Stimulated activated CD8-positive, alpha-beta memory T cell treated with anti-CD3 and anti-CD28 coated beads, Interleukin-4, amount 100 ng/mL, for 4 hours (primary cell): Measurements from ENCODE around the gene TRAPPC3L.
"Not testable (repeated sequence)": the region's sequence is repeated elsewhere in the genome, so short reads cannot be mapped to it uniquely, and the experiment has no call there.

Source experiments
- DNase-seq, 2 donors: peaks; one replicate each; pipeline ENCODE4 v3.0.0-alpha.2; 2020; ENCODE audit warnings: low read depth in 2 of 2, low spot score in 1 of 2

Gene TRAPPC3L

DNA sequence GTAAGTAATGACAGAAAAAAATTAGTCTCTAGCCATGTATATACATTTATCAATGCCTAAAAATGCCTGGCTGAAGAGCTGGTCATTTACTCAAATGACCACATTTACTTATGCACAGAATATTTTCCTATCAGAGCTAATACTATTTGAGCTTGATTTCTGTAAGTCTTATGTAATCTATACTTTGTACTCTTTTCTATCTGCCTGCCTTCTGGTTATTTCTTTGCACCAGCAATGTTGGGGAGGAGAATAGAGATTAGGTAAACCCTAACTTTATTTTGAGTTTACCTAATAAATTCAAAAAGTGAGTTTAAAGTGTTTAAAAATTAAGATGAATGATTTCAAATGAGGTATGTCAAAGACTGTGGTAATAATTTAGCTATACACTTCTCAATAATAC, 30.3 kb downstream of the TRAPPC3L start:
- no peak for DNase-seq

GRCh38 chr6:116514111-116514510, 31.4 kb downstream of the TRAPPC3L start:
- no peak for DNase-seq

GRCh38 chr6:116513224-116513875, 32.1 kb downstream of the TRAPPC3L start:
- DNase-seq: no peak

- no peak for DNase-seq
Observed at GRCh38 chr6:116512734-116513133, 32.8 kb downstream of the TRAPPC3L start.

DNA sequence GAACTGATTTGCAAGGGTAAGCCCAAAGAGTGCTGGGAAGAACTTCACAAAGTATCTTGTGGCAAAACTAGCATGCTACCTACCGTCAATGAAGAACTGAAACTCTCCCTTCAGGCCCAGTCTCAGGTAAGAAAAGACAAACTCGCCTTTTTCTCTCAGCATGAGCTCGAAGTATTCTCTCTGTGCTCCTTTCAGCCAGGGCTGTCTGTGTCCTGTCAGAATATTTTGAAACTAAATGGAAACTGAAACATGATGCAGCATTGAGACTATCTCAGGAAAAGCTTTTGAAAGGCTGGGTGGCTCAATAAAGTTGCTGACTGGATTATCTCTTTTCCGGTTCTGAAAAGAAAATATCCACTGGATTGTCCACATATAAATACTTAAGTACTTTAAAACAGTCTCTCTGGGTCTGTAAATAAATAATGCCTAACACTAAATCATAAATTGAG, 33.3 kb downstream of the TRAPPC3L start:
- DNase-seq: no peak

GRCh38 chr6:116511424-116512110, 33.9 kb downstream of the TRAPPC3L start, which contains the start of gene CALHM5:
Gene CALHM5 (plus strand): TSS chr6:116511639. CDS start chr6:116511697, 58 bp downstream.
- DNase-seq: no peak

DNA sequence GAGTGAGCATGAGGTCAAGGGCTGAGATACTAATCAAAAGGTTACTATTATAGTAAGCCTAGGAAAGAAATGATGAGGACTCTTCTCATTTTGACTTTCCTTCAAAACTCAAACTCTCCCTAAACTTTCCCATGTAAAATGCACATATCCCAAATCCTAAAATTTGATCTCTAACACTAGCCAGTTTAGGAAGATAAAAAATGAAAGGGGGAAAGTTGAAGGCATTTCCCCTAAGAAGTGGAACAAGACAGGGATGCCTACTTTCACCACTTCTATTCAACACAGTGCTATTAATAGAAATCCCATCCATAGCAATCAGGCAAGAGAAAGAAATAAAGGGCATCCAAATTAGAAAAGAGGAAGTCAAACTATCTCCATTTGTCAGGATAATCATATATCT, 37.0 kb downstream of the TRAPPC3L start:
- no peak for DNase-seq

GRCh38 chr6:116507324-116507723, 38.2 kb downstream of the TRAPPC3L start:
- DNase-seq: no peak

DNA sequence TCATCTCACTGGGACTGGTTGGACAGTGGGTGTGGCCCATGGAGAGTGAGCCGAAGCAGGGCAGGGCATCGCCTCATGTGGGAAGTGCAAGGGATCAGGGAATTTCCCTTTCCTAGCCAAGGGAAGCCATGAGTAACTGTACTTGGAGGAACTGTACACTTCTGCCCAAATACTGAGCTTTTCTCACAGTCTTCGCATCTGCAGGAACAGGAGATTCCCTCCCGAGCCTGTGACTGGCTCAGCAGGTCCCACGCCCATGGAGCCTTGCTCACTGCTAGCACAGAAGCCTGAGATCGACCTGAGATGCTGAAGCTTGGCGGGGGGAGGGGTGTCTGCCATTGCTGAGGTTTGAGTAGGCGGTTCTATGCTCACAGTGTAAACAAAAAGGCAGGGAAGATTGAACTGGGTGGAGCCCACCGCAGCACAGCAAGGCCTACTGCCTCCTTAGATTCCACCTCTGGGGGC, 44.5 kb downstream of the TRAPPC3L start:
- DNase-seq: no peak

DNA sequence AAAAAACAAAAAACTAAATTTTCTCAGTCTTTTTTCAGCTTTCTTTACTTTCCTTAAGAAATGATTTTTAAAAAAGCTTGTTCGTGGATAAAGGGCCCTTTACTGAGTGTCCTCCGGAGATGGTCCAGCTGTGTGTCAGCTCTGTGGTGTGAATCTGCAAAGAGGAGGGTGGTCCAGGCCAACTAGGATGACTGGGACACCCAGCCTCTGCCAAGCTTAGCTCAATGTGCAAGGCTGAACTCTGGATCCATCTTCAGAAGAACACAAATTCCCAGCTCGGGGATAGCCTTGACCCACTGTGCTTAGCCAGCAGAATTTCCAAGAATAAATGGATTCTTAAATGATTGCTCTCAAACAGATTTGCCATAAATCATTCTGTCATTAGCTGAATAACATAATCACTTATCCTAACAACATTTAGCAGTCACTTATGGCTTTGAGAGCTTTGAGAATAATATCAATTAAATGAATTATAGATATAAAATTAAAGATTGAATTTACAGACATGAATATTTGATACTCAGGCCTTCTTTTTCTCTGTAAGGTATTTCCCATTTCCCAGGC, 48.3 kb downstream of the TRAPPC3L start:
- DNase-seq: no peak

DNA sequence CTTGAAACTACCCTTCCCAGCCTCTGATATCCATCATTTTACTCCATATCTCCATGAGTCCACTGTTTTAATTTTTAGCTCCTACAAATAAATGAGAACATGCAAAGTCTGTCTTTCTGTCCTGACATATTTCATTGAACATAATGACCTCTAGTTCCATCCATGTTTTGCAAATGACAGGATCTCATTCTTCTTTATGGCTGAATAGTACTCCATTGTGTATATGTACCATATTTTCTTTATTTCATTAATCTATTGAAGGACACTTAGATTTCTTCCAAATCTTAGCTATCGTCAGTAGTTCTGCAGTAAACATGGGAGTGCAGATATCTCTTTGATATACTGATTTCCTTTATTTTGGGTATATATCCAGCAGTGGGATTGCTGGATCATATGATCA, 50.3 kb downstream of the TRAPPC3L start:
- not testable (repeated sequence) for DNase-seq

DNA sequence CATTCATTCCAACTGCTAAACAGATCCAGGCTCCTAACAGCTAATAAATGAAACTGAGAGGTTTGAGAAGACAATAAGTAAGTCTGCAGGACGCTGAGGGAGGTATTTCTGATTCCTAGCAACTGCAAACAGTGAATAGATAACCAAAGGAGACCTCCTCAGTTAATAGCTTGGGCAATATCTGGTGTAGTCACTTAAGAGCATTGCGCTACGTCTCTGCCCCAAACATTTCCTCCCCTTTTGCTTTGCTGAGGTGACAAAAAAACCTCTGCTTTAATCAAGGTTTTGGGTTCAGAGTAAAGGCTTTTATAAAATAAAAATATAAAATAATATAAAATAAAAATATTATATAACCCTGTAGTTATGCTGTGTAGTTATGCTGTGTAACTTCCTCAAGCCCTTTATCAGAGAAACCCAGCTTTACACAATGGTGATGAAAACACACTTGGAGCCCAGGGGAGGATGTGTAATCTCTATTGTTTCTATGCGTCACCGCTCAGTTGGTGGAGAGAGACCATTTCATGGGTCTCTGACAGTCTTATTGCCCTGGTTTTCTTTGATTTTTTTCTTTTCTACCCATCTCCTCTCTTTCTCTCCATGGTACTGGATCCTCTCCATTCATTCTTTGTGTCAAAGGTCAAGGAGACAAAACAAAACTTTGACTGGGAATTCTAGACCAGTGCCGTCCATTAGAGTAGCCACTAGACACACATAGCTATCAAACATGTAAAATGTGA, 53.0 kb downstream of the TRAPPC3L start:
- no peak for DNase-seq

DNA sequence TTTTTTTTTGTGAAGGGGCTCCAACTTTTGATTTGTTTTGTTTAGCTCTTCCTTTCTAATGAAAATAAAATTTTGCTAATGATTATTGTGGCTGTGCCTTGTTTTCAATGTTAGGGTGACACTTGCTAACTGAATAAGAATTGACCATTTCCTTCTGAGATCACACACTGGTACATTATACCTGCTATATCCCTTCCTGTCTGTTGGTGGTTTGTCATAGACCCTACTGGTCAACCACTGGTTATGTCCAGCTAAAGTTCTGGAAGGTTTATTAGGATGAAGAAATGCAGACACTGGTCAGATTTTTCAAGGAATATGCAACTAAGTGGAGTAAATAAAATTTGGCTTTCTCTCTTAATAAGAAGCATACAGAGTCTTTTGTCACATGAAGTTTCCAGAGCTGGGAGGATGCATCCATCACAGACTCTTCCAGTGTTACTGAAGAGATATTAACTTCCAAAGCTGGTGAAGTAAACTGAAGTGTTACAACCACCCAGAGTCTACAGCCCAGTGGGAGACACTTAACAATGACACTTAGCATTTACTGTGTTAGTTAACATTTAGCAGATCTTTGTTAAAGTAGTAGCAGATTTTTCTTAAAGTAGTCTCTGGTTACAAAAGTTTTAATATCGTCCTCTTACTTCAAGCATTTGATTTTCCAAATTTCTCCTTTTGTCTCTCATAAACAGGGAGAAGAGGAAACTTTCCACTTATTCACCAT, 53.7 kb downstream of the TRAPPC3L start:
- DNase-seq: no peak

DNA sequence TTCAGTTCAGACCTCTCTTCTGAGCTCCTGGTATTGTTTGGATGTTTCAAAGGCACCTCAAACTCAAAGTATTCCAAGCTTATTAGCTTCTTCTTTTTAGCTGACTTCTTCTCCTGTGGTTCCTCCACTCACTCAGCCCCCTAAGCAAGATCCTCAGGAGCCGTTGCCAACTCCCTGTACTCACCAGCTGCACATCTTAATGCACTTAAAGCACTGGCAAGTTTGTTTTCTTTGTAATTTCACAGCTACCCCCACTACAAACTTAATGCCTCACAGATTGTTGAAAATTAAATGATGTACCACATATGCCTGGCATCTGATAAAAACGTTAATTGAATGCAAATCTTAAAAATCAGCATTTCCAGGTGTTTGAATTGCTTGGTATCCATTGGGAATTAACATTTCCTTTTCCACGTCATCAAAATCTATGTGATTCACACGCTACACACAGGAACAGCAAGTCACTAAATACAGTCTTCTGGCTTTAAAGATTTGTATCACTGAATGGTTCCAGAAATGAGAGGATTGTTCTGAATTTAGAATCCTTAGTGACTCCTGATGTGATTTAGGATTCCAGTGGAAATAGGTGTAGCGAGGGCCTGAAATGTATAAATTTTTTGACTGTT, 59.8 kb downstream of the TRAPPC3L start:
- no peak for DNase-seq

- DNase-seq: no peak
Observed at GRCh38 chr6:116483616-116484015, 61.9 kb downstream of the TRAPPC3L start.

GRCh38 chr6:116482780-116483179, 62.7 kb downstream of the TRAPPC3L start:
- DNase-seq: no peak

DNA sequence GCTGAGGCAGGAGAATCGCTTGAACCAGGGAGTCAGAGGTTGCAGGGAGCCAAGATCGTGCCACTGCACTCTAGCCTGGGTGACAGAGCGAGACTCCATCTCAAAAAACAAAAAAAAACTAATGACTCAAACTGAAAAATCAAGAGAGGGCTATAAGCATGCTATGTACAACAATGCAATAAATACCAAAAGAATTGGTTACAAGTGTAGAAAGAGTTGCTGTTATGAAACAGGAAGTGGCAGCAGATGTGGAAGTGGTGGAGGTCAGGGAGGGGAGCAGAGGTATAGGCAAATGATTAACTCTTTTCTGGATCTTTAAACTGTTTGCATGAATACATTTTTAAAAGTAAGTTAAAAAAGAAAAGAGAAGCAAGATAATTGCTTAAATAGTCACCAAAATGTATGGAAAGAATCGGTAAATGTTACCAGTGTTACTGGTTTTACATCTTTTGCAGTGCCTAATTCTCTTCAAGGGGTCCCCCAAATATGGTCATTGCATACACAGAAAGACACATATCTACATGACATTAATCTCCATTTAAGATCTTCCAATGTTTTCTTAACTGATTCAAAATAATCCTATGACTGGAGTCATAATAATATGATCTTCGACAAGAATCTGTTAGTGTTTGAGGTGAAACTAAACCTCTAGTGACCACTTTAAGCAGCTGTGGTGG, 69.3 kb downstream of the TRAPPC3L start:
- DNase-seq: no peak

GRCh38 chr6:116475141-116475540, 70.3 kb downstream of the TRAPPC3L start:
- no peak for DNase-seq

DNA sequence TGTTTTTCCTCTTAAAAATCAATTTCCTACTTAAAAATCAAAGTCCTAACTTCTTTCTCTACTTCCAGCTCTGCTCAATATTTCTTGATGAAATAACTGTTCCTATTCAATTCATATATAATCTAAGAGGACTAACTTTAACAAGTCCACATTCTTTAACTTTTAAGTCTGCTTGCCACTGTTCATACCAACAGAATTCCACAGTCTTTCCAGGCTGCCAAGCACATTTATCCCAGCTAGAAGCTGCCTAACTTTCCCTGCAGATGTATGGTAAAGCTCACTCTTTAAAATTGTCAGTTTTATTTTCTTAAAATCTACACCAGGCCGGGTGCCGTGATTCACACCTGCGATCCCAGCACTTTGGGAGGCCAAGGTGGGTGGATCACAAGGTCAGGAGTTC, 72.8 kb downstream of the TRAPPC3L start:
- DNase-seq: no peak

- no peak for DNase-seq
Observed at GRCh38 chr6:116471531-116471930, 74.0 kb downstream of the TRAPPC3L start.
